Upper lobe of left lung (tissue), 6 donors: ENCODE data around the gene LBR. TPM values are rescaled to one million over a fixed set of nuclear protein-coding genes. Genes with fewer than 3 reads are reported as not detected.

Experiments used
- ATAC-seq, 2 donors: fragments of 200-7000 bp; cut with Tn5 transposase; one replicate each; pipeline ENCODE4 v1.9.1; 2022; ENCODE audit warnings: mild to moderate bottlenecking in 2 of 2, moderate library complexity in 2 of 2; ENCODE audit not compliant: low FRiP score in 2 of 2
- DNase-seq, 2 donors: peaks; one replicate each; pipeline ENCODE4 v3.0.0-alpha.2; 2019 to 2020
- H3K27ac ChIP-seq, 4 donors: fragments of 200-600 bp; sonication (generic); one replicate each; pipeline ENCODE4 v1.5.1; 2016 to 2019
- H3K27me3 ChIP-seq, 4 donors: fragments of 200-600 bp; sonication (generic); one replicate each; pipeline ENCODE4 v1.5.1; 2017 to 2019
- H3K36me3 ChIP-seq, 4 donors: fragments of 200-600 bp; sonication (generic); one replicate each; pipeline ENCODE4 v1.5.1; 2016 to 2019
- H3K4me1 ChIP-seq, 4 donors: fragments of 200-600 bp; sonication (generic); one replicate each; pipeline ENCODE4 v1.5.1; 2018 to 2019
- H3K4me3 ChIP-seq, 4 donors: fragments of 200-600 bp; sonication (generic); one replicate each; pipeline ENCODE4 v1.5.1; 2017 to 2019; ENCODE audit warnings: mild to moderate bottlenecking in 2 of 4, moderate library complexity in 1 of 4
- H3K9me3 ChIP-seq, 4 donors: fragments of 200-600 bp; sonication (generic); one replicate each; pipeline ENCODE4 v1.5.1; 2018 to 2019
- EP300 ChIP-seq, 4 donors: sonication (generic); formaldehyde crosslinking; IDR thresholded peaks; one replicate each; pipeline ENCODE4 v1.5.1; 2017; ENCODE audit warnings: antibody characterized with exemption in 4 of 4, control low read depth in 2 of 4
- POLR2A ChIP-seq, 4 donors: fragments of 450-650 bp; IDR thresholded peaks; one replicate each; pipeline ENCODE4 v1.5.1; 2016 to 2017; ENCODE audit warnings: antibody characterized with exemption in 4 of 4, mild to moderate bottlenecking in 2 of 4
- POLR2AphosphoS5 ChIP-seq, 2 donors: sonication (generic); formaldehyde crosslinking; IDR thresholded peaks; one replicate each; pipeline ENCODE4 v1.5.1; 2017; ENCODE audit warnings: antibody characterized with exemption in 2 of 2
- WGBS, 2 donors: methylation state at CpG; one replicate each; pipeline ENCODE4 v1.1.5; 2017 to 2018; 5-methylcytosine and 5-hydroxymethylcytosine counted together
- total RNA-seq, 6 donors: library from RNA; depleted of rRNA in 4 of 6; stranded (reverse); fragments of >200 nt in 4 of 6; gene quantifications; one replicate each; pipeline versions ENCODE4 v1.1.0 to v1.2.1, GENCODE V29; 2016 to 2021
- TF ChIP-seq, protein P1 (sequence below), 6 experiments: fragments of 450-650 bp in 4 of 6; fragments of 200-600 bp in 2 of 6; sonication (generic) in 2 of 6; IDR thresholded peaks; one replicate each; pipeline ENCODE4 v1.5.1; 2016 to 2019; ENCODE audit warnings: antibody characterized with exemption in 6 of 6
- donor health status: DM: no; HTN: no; CAD: no; lungs with moderate emphysema.
- donor health status: DM: no; HTN: yes; CAD: no; lungs with severe emphysema.

The LBR gene
- total RNA-seq, 6 donors from 2014 or later: 32.8 to 50.3 (median 40.1) TPM

DNA sequence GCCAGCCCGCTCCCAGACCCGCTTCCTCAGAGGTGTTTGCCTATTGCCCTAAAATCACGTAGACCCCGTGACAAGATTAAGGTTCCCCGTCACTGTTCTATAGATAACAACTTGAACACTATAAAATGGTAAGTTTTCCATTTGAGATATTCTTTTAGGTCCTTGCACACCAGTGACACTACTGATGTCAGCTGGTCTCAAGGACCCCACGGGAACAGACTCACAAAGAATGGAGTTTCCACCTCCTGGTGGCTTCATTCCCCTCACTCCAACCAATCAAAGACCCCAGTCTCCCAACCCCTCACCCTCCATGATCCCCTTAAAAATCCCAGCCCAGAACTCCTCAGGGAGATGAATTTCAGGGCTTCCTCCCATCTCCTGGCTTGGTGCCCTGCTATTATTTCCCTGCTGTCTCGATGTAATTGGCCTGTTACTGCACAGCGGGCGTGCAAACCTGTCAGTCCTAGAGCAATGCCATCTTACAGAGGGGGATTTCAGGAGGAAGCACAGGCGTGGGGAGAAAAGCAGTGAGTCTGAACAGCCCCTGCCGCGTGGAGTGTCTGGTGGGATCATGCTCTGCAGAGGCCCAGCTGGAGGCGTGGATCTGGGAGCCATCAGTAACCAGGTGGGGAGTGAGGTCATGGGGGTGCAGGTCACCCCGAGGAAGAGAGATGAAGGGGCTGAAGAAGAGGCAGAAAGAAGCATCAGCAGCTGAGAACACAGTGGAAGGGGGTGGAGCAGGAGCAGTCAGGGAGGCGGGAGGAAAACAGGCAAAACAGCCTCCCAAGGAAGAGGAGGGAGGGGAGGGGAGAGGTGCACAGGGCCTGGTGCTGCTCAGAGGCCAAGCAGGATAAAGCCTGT, 35.1 kb upstream of the LBR start:
- Histone ChIP-seq H3K4me3 (no peak overlapping the region), H3K4me1 (peaks cover 11 to 45% (median 35%) of the 10 kb centered on the region in 4 donors), H3K9me3 (no peaks in the 10 kb centered on the region), H3K27me3 (no peaks in the 10 kb centered on the region), H3K27ac (no peak overlapping the region), H3K36me3 (no peaks in the 10 kb centered on the region)
- 54 to 56% methylated on average over 15 of the region's 15 CpGs for WGBS, 2 donors
- ATAC-seq (no peak), DNase-seq (no peak)
- TF ChIP-seq POLR2A (IDR thresholded peaks at IDR 0.05): no peak
- TF ChIP-seq EP300 (IDR thresholded peaks at IDR 0.05): no peak
- no peak for TF ChIP-seq POLR2AphosphoS5 (IDR thresholded peaks at IDR 0.05)
- TF ChIP-seq, protein P1, sequence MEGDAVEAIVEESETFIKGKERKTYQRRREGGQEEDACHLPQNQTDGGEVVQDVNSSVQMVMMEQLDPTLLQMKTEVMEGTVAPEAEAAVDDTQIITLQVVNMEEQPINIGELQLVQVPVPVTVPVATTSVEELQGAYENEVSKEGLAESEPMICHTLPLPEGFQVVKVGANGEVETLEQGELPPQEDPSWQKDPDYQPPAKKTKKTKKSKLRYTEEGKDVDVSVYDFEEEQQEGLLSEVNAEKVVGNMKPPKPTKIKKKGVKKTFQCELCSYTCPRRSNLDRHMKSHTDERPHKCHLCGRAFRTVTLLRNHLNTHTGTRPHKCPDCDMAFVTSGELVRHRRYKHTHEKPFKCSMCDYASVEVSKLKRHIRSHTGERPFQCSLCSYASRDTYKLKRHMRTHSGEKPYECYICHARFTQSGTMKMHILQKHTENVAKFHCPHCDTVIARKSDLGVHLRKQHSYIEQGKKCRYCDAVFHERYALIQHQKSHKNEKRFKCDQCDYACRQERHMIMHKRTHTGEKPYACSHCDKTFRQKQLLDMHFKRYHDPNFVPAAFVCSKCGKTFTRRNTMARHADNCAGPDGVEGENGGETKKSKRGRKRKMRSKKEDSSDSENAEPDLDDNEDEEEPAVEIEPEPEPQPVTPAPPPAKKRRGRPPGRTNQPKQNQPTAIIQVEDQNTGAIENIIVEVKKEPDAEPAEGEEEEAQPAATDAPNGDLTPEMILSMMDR (IDR thresholded peaks at IDR 0.05): no peak

- 44 to 49% methylated on average over 5 of the region's 5 CpGs for WGBS, 2 donors
- Histone ChIP-seq H3K9me3 (no peaks in the 10 kb centered on the region), H3K27me3 (no peaks in the 10 kb centered on the region), H3K27ac (no peak overlapping the region), H3K36me3 (no peaks in the 10 kb centered on the region), H3K4me1 (peaks cover 11 to 43% (median 30%) of the 10 kb centered on the region in 4 donors), H3K4me3 (no peak overlapping the region)
- TF ChIP-seq POLR2A (IDR thresholded peaks at IDR 0.05) (no peak), EP300 (IDR thresholded peaks at IDR 0.05) (no peak), POLR2AphosphoS5 (IDR thresholded peaks at IDR 0.05) (no peak)
- TF ChIP-seq, protein P1 (IDR thresholded peaks at IDR 0.05): no peak
- ATAC-seq (no peak), DNase-seq (no peak)
Measured at GRCh38 chr1:225462429-225462713, 34.5 kb upstream of the LBR start.

DNA sequence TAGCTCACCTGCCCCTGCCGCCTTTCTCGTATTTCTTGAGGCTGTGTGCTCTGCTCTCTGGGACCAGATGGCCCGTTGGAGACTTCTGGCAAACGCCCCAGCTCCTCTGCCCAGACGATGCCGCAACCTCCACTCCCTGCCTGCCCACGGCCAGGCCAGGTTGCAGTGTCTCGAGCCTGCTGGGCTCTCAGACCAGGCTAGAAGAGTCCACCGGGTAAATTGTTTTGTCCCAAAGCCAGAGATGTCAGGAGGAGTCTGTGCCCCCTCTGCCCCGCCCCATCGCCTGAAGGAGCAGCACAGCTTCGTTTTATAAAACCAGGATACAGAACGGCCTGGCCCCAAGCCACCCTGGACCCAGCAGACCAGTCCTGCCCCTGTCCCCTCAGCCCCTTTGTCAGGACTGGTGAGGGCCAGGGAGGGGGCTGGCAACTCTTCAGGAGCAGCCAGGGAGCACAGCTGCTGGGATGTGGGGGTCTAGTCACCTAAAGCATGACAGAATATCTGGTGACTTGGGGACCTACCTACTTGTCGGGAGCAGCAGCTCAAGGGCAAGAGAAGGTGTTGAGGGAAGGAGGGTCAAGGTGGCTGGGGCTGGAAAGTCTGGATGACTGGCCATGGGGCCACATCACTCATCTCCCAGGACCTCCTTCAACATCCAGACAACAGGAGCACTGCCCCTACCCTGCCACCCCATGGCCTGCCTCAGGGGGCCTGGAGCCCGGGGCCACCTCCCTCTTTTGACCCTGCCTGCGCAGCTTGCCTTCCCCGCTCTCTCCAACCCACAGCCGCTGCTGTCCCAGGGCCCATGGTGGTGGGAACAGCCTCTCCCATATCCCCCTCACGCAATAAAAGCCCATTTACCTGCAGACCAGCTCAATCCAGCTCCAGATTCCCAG, 33.9 kb upstream of the LBR start:
- H3K27me3 ChIP-seq: no peaks in the 10 kb centered on the region
- TF ChIP-seq POLR2AphosphoS5 (IDR thresholded peaks at IDR 0.05) (no peak), EP300 (IDR thresholded peaks at IDR 0.05) (no peak), POLR2A (IDR thresholded peaks at IDR 0.05) (no peak)
- TF ChIP-seq, protein P1 (IDR thresholded peaks at IDR 0.05): no peak
- no peak overlapping the region for H3K27ac ChIP-seq
- no peaks in the 10 kb centered on the region for H3K9me3 ChIP-seq
- no peaks in the 10 kb centered on the region for H3K36me3 ChIP-seq
- no peak for DNase-seq
- no peak for ATAC-seq
- peaks cover 11 to 38% (median 25%) of the 10 kb centered on the region in 4 donors for H3K4me1 ChIP-seq
- no peak overlapping the region for H3K4me3 ChIP-seq
- 78 to 94% methylated on average over 10 to 18 of the region's 19 CpGs for WGBS, 2 donors

GRCh38 chr1:225460737-225461532, 33.1 kb upstream of the LBR start:
- Histone ChIP-seq H3K9me3 (no peaks in the 10 kb centered on the region), H3K4me3 (no peak overlapping the region), H3K27ac (no peak overlapping the region), H3K27me3 (no peaks in the 10 kb centered on the region), H3K4me1 (peaks cover 11 to 32% (median 22%) of the 10 kb centered on the region in 4 donors), H3K36me3 (no peaks in the 10 kb centered on the region)
- TF ChIP-seq POLR2AphosphoS5 (IDR thresholded peaks at IDR 0.05): no peak
- TF ChIP-seq, protein P1 (IDR thresholded peaks at IDR 0.05): no peak
- no peak for TF ChIP-seq POLR2A (IDR thresholded peaks at IDR 0.05)
- no peak for TF ChIP-seq EP300 (IDR thresholded peaks at IDR 0.05)
- DNase-seq: no peak
- no peak for ATAC-seq
- 69 to 84% methylated on average over 6 to 8 of the region's 8 CpGs for WGBS, 2 donors
